GM12878 (cell line): ENCODE data around the gene MYRF. TPM values are rescaled to one million over a fixed set of nuclear protein-coding genes. Genes with fewer than 3 reads are reported as not detected.

Experiments
- ATAC-seq: fragments of 200-7000 bp; cut with Tn5 transposase; 3 replicates; pipeline ENCODE4 v1.9.1; 2020; ENCODE audit warnings: mild to moderate bottlenecking, moderate library complexity
- BruUV-seq: library from RNA; stranded (reverse); fragments of 400-500 nt; replicated peaks from 2 replicates; lab custom pipeline; 2021; lab: Mats Ljungman, UMichigan
- CTCF ChIA-PET: fragments of 300-600 bp; sonication (Branson Sonifier 250); formaldehyde crosslinking; extraction: SDS; loops from one replicate; lab custom pipeline; 2021; ENCODE audit warnings: inconsistent platforms; lab: Yijun Ruan, JAX
- POLR2A ChIA-PET: fragments of 350-600 bp; formaldehyde crosslinking; extraction: SDS; loops from one replicate; lab custom pipeline; 2021; ENCODE audit warnings: inconsistent platforms; lab: Charles Lee
- RAD21 ChIA-PET: fragments of 300-600 bp; sonication (Branson Sonifier 250); formaldehyde crosslinking; loops from one replicate; lab custom pipeline; 2023; ENCODE audit warnings: antibody characterized with exemption; ENCODE audit not compliant: unreplicated experiment; lab: Charles Lee
- SMC1A ChIA-PET: fragments of 300-600 bp; sonication (Branson Sonifier 250); formaldehyde crosslinking; loops from one replicate; lab custom pipeline; 2023; ENCODE audit not compliant: unreplicated experiment, uncharacterized antibody; lab: Charles Lee
- DNase-seq: peaks from one replicate; pipeline ENCODE4 v3.0.0-alpha.2; 2011; ENCODE audit warnings: low read depth, low spot score
- FAIRE-seq: peaks from 3 replicates; lab custom pipeline; 2011; peaks lifted over from hg19 to GRCh38; lab: Jason Lieb, UNC
- H2AFZ ChIP-seq: 2 replicates; pipeline ENCODE4 v1.6.0; 2011; ENCODE audit warnings: low read depth, low read length, control low read depth; ENCODE audit not compliant: control insufficient read depth
- H3K27ac ChIP-seq: 2 replicates; pipeline ENCODE4 v1.5.1; 2011; ENCODE audit warnings: control low read depth; ENCODE audit not compliant: control insufficient read depth, insufficient read depth
- H3K27me3 ChIP-seq, 2 experiments: replicated peaks in 1 of 2; 2 replicates each; pipeline versions ENCODE4 v1.6.0 to v1.6.1; 2011; ENCODE audit warnings: low read length in 1 of 2; ENCODE audit not compliant: control insufficient read depth in 2 of 2, insufficient read depth in 2 of 2
- H3K36me3 ChIP-seq, 2 experiments: 2 replicates each; pipeline ENCODE4 v1.5.1; 2011; ENCODE audit warnings: low read length in 1 of 2; ENCODE audit not compliant: control insufficient read depth in 2 of 2, insufficient read depth in 2 of 2
- H3K4me1 ChIP-seq: 2 replicates; pipeline ENCODE4 v1.6.1; 2011; ENCODE audit warnings: mild to moderate bottlenecking, low read length, moderate library complexity, mixed read lengths; ENCODE audit not compliant: control insufficient read depth, insufficient read depth
- H3K4me2 ChIP-seq: 2 replicates; pipeline ENCODE4 v1.6.0; 2011; ENCODE audit warnings: control low read depth; ENCODE audit not compliant: control insufficient read depth, insufficient read depth
- H3K4me3 ChIP-seq: fragments of 200-600 bp; sonication (generic); 2 replicates; pipeline ENCODE4 v1.5.1; 2016
- H3K79me2 ChIP-seq: 2 replicates; pipeline ENCODE4 v1.6.0; 2011; ENCODE audit warnings: low read length; ENCODE audit not compliant: control insufficient read depth, insufficient read depth
- H3K9ac ChIP-seq: 2 replicates; pipeline ENCODE4 v1.8.0; 2011; ENCODE audit warnings: low read length, control low read depth, mixed read lengths; ENCODE audit not compliant: control insufficient read depth, insufficient read depth
- H3K9me3 ChIP-seq: replicated peaks from 3 replicates; pipeline ENCODE4 v1.5.1; 2011; ENCODE audit warnings: mild to moderate bottlenecking, low read length; ENCODE audit not compliant: control insufficient read depth, insufficient read depth
- H4K20me1 ChIP-seq: 2 replicates; pipeline ENCODE4 v1.6.0; 2011; ENCODE audit not compliant: control insufficient read depth, insufficient read depth
- EED ChIP-seq: sonication (generic); IDR thresholded peaks from 2 replicates; pipeline ENCODE4 v1.6.1; 2016; ENCODE audit warnings: antibody characterized with exemption, low read depth
- EP300 ChIP-seq, 2 experiments: fragments of 150-350 bp in 1 of 2; IDR thresholded peaks; 2 replicates each; pipeline ENCODE4 v1.6.1; 2011 to 2012; ENCODE audit warnings: low read depth in 2 of 2, low read length in 2 of 2, borderline replicate concordance in 1 of 2, improper control_type of control experiment in 1 of 2, inconsistent platforms in 1 of 2; ENCODE audit not compliant: control insufficient read depth in 1 of 2
- GABPA ChIP-seq: IDR thresholded peaks from 2 replicates; pipeline ENCODE4 v1.6.1; 2014; ENCODE audit warnings: antibody characterized with exemption, low read depth, mild to moderate bottlenecking, inconsistent platforms
- NBN ChIP-seq: fragments of 450-650 bp; IDR thresholded peaks from 2 replicates; pipeline ENCODE4 v1.6.1; 2016
- POU2F2 ChIP-seq: IDR thresholded peaks from 3 replicates; pipeline ENCODE4 v1.6.1; 2011; ENCODE audit warnings: low read depth, mild to moderate bottlenecking, low read length, borderline replicate concordance
- RCOR1 ChIP-seq: conservative IDR thresholded peaks from 2 replicates; pipeline ENCODE4 v1.6.1; 2012; ENCODE audit warnings: low read depth, low read length, improper control_type of control experiment
- SMARCA5 ChIP-seq: fragments of 450-650 bp; IDR thresholded peaks from 2 replicates; pipeline ENCODE4 v1.6.1; 2017; ENCODE audit warnings: mild to moderate bottlenecking
- SP1 ChIP-seq: IDR thresholded peaks from one replicate; pipeline ENCODE4 v1.6.1; 2011; ENCODE audit warnings: low read depth, low read length
- SREBF1 ChIP-seq: IDR thresholded peaks from 2 replicates; pipeline ENCODE4 v1.6.1; 2012; ENCODE audit warnings: mild to moderate bottlenecking, low read length
- SREBF2 ChIP-seq: IDR thresholded peaks from 2 replicates; pipeline ENCODE4 v1.6.1; 2012; ENCODE audit warnings: mild to moderate bottlenecking, low read length
- ZNF384 ChIP-seq: IDR thresholded peaks from 2 replicates; pipeline ENCODE4 v1.6.1; 2012; ENCODE audit warnings: low read depth, mild to moderate bottlenecking, low read length, improper control_type of control experiment, borderline replicate concordance
- ZSCAN29 ChIP-seq: fragments of 450-650 bp; IDR thresholded peaks from 2 replicates; pipeline ENCODE4 v1.6.1; 2017; ENCODE audit warnings: mild to moderate bottlenecking, moderate library complexity
- WGBS: methylation state at CpG from one replicate; pipeline ENCODE4 v1.1.6; 2016; ENCODE audit warnings: low lambda C conversion rate; ENCODE audit not compliant: insufficient replicate concordance, insufficient coverage; ENCODE audit errors: missing lambda C conversion rate; 5-methylcytosine and 5-hydroxymethylcytosine counted together
- in situ Hi-C: fragments of 300-500 bp; cut with MboI; formaldehyde crosslinking; loops from 9 replicates; pipeline ENCODE4 v1.14.3; 2018; ENCODE audit warnings: mixed read lengths
- intact Hi-C: fragments of 100-400 bp; cut with micrococcal nuclease; formaldehyde crosslinking; loops from one replicate; pipeline ENCODE4 v1.14.2; 2022; ENCODE audit not compliant: unreplicated experiment
- polyA plus RNA-seq, 11 experiments: library from polyadenylated mRNA; depleted of rRNA in 4 of 11; unstranded in 6 of 11; stranded (reverse) in 5 of 11; fragments of >200 nt; fragmentation: Nextera tagmentation in 4 of 11; fragmentation: Illumina TruSeq in 1 of 11; extraction: Ambion mirVana in 4 of 11; extraction: Trizol in 1 of 11; gene quantifications; 1 replicate in 1 of 11; 2 replicates in 10 of 11; pipeline versions ENCODE4 v1.2.1 to v1.2.3, GENCODE V29; 2011 to 2016; ENCODE audit warnings: inconsistent platforms in 2 of 11, missing spikeins in 2 of 11, low read depth in 1 of 11
- total RNA-seq, 4 experiments: library from RNA; depleted of rRNA in 3 of 4; stranded (reverse); fragments of >200 nt in 3 of 4; fragmentation: Illumina TruSeq in 1 of 4; extraction: Trizol in 1 of 4; gene quantifications; 2 replicates each; pipeline versions ENCODE4 v1.2.1 to v1.2.3, GENCODE V29; 2013 to 2021
- TF ChIP-seq, protein P1 (sequence below): IDR thresholded peaks from 2 replicates; pipeline ENCODE4 v1.6.1; 2011; ENCODE audit warnings: borderline replicate concordance, low read depth, mild to moderate bottlenecking, moderate library complexity, low read length; ENCODE audit not compliant: insufficient read depth, poor library complexity, severe bottlenecking
- TF ChIP-seq, protein P2 (sequence below): fragments of 450-650 bp; IDR thresholded peaks from 2 replicates; pipeline ENCODE4 v1.6.1; 2017; ENCODE audit warnings: antibody characterized with exemption, mild to moderate bottlenecking, moderate library complexity
- TF ChIP-seq, protein P3 (sequence below): fragments of 450-650 bp; IDR thresholded peaks from 2 replicates; pipeline ENCODE4 v1.6.1; 2017; ENCODE audit warnings: low read depth, mild to moderate bottlenecking, moderate library complexity
- TF ChIP-seq, protein P4 (sequence below): IDR thresholded peaks from 2 replicates; pipeline ENCODE4 v1.6.1; 2011; ENCODE audit warnings: borderline replicate concordance, low read depth, mild to moderate bottlenecking, moderate library complexity, mixed read lengths, low read length; ENCODE audit not compliant: insufficient read depth; ENCODE audit errors: extremely low read length

MYRF gene
- total and polyA plus RNA-seq, 10 of the 15 experiments (the other 5 are each of a cell fraction or from before 2014, with no cell fraction given), result 0.27 to 15.6 (median 0.89) TPM

DNA sequence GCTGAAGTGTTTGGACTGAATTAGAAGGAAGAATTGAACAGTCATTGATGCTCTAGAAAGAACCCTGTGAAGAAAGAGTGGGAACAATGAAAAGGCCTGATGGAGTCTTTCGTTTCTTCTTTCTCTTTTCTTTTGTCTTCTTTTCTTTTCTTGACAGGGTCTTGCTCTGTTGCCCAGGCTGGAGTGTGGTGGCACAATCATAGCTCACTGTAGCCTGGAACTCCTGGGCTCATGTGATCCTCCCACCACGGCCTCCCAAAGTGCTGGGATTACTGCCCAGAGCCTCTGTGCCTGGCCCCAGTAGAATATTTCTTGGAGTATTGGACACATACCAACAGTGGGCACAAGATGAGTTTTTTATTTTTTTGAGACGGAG, 41.4 kb downstream of the MYRF start (continued):
- TF ChIP-seq, protein P1, sequence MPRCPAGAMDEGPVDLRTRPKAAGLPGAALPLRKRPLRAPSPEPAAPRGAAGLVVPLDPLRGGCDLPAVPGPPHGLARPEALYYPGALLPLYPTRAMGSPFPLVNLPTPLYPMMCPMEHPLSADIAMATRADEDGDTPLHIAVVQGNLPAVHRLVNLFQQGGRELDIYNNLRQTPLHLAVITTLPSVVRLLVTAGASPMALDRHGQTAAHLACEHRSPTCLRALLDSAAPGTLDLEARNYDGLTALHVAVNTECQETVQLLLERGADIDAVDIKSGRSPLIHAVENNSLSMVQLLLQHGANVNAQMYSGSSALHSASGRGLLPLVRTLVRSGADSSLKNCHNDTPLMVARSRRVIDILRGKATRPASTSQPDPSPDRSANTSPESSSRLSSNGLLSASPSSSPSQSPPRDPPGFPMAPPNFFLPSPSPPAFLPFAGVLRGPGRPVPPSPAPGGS, result no peak
- no peak for TF ChIP-seq NBN
- no peak for TF ChIP-seq SREBF2
- no peak for TF ChIP-seq POU2F2
- TF ChIP-seq ZSCAN29, result no peak
- TF ChIP-seq, protein P2, sequence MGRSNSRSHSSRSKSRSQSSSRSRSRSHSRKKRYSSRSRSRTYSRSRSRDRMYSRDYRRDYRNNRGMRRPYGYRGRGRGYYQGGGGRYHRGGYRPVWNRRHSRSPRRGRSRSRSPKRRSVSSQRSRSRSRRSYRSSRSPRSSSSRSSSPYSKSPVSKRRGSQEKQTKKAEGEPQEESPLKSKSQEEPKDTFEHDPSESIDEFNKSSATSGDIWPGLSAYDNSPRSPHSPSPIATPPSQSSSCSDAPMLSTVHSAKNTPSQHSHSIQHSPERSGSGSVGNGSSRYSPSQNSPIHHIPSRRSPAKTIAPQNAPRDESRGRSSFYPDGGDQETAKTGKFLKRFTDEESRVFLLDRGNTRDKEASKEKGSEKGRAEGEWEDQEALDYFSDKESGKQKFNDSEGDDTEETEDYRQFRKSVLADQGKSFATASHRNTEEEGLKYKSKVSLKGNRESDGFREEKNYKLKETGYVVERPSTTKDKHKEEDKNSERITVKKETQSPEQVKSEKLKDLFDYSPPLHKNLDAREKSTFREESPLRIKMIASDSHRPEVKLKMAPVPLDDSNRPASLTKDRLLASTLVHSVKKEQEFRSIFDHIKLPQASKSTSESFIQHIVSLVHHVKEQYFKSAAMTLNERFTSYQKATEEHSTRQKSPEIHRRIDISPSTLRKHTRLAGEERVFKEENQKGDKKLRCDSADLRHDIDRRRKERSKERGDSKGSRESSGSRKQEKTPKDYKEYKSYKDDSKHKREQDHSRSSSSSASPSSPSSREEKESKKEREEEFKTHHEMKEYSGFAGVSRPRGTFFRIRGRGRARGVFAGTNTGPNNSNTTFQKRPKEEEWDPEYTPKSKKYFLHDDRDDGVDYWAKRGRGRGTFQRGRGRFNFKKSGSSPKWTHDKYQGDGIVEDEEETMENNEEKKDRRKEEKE, result no peak
- TF ChIP-seq, all 136 proteins: peak for 0

DNA sequence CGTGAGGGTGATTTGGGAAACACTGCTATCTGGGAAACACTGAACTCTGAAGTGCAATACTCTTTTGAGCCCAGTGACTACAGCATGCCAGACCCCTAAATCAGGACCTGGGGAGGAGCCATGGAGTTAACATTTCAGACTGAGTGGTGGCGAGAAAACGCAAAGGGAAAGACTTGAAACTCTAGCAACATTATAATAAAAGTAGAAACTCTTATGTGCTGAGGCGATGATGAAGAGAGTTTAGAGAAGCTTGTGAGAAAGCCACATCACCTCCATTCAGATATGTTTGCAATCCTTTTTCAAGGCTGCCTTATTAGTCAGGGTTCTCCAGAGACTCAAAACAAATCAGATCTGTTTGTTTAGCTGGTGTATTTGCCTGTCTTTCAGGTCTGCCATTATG, 42.1 kb downstream of the MYRF start:
- no peak for ATAC-seq
- Histone ChIP-seq H3K4me2 (peak overlapping the region; percentile 0; the same call in 1 of the 2 replicates), H2AFZ (no peak overlapping the region), H3K9ac (no peak overlapping the region), H3K4me1 (no peaks in the 10 kb centered on the region; the same call in 1 of the 2 replicates), H3K9me3 (no peaks in the 10 kb centered on the region), H3K27ac (no peak overlapping the region), H4K20me1 (no peaks in the 10 kb centered on the region), H3K4me3 (no peak overlapping the region; the same call in 1 of the 2 replicates), H3K36me3 (peaks cover 12 to 13% of the 10 kb centered on the region in 2 experiments; a peak in 3 of 4 replicates), H3K79me2 (peaks cover 87% of the 10 kb centered on the region), H3K27me3 (no peaks in the 10 kb centered on the region)
- in situ Hi-C loops, result no loop called here
- FAIRE-seq, result no peak
- 90% methylated on average over 4 of the region's 4 CpGs for WGBS
- intact Hi-C loops, result no loop called here
- no peak for DNase-seq
- no TSS peak for BruUV-seq
- CTCF ChIA-PET, result interaction anchor here (1.0 to 12.7 kb wide), 8 partner anchors 12 to 313 kb away, joined by 3 to 188 read pairs (median 44); partner anchors contain the start of gene BEST1
- SMC1A ChIA-PET, result interaction anchor here (1.2 to 5.6 kb wide), 5 partner anchors 34 to 287 kb away, joined by 4 to 86 read pairs (median 22); partner anchors contain the start of genes BEST1 and FADS2
- RAD21 ChIA-PET, result interaction anchor here (1.5 to 6.2 kb wide), 2 partner anchors 153 to 287 kb away, joined by 5 to 96 read pairs; partner anchors contain the start of gene BEST1
- POLR2A ChIA-PET, result no interaction called here
- TF ChIP-seq SMARCA5 (no peak), ZNF384 (no peak), EED (no peak), EP300 (IDR thresholded peaks at IDR 0.05; ENCODE audit: borderline replicate concordance in 1 of 2, control insufficient read depth in 1 of 2, low read depth in 2 of 2, low read length in 2 of 2) (no peak), GABPA (no peak), RCOR1 (no peak), SP1 (no peak), SREBF1 (no peak)
- TF ChIP-seq, protein P3, sequence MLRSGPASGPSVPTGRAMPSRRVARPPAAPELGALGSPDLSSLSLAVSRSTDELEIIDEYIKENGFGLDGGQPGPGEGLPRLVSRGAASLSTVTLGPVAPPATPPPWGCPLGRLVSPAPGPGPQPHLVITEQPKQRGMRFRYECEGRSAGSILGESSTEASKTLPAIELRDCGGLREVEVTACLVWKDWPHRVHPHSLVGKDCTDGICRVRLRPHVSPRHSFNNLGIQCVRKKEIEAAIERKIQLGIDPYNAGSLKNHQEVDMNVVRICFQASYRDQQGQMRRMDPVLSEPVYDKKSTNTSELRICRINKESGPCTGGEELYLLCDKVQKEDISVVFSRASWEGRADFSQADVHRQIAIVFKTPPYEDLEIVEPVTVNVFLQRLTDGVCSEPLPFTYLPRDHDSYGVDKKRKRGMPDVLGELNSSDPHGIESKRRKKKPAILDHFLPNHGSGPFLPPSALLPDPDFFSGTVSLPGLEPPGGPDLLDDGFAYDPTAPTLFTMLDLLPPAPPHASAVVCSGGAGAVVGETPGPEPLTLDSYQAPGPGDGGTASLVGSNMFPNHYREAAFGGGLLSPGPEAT, result no peak
- TF ChIP-seq, protein P4, sequence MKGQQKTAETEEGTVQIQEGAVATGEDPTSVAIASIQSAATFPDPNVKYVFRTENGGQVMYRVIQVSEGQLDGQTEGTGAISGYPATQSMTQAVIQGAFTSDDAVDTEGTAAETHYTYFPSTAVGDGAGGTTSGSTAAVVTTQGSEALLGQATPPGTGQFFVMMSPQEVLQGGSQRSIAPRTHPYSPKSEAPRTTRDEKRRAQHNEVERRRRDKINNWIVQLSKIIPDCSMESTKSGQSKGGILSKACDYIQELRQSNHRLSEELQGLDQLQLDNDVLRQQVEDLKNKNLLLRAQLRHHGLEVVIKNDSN, result no peak
